Left lung (tissue), 10 donors: ENCODE measurements around the gene FNTB. TPM values are rescaled to one million over a fixed set of nuclear protein-coding genes. Genes with fewer than 3 reads are reported as not detected.
A peak's percentile ranks its signal among the peaks of the same experiment; 100 is the strongest.

Experiments used
- ATAC-seq: fragments of 200-7000 bp; cut with Tn5 transposase; one replicate; pipeline ENCODE4 v1.9.1; 2020; ENCODE audit warnings: moderate library complexity
- DNase-seq, 4 donors: peaks; one replicate each; pipeline ENCODE4 v3.0.0-alpha.2; 2013 to 2020
- H3K27ac ChIP-seq, 2 donors: fragments of 200-600 bp; sonication (generic) in 1 of 2; one replicate each; pipeline versions ENCODE4 v1.5.0 to v1.8.0; 2020 to 2021
- H3K27me3 ChIP-seq, 2 donors: fragments of 200-600 bp; sonication (generic) in 1 of 2; one replicate each; pipeline versions ENCODE4 v1.5.0 to v1.8.0; 2020 to 2021
- H3K36me3 ChIP-seq, 2 donors: fragments of 200-600 bp; sonication (generic) in 1 of 2; one replicate each; pipeline versions ENCODE4 v1.5.0 to v1.8.0; 2020 to 2021
- H3K4me1 ChIP-seq, 2 donors: fragments of 200-600 bp; one replicate each; pipeline ENCODE4 v1.8.0; 2021
- H3K4me3 ChIP-seq, 2 donors: fragments of 200-600 bp; sonication (generic) in 1 of 2; one replicate each; pipeline versions ENCODE4 v1.5.0 to v1.8.0; 2020 to 2021; ENCODE audit warnings: mild to moderate bottlenecking in 1 of 2
- H3K9me3 ChIP-seq, 2 donors: fragments of 200-600 bp; sonication (generic) in 1 of 2; one replicate each; pipeline versions ENCODE4 v1.5.0 to v1.8.0; 2020 to 2021
- CTCF ChIP-seq, 2 donors: fragments of 200-600 bp; sonication (generic) in 1 of 2; IDR thresholded peaks; one replicate each; pipeline versions ENCODE4 v1.5.0 to v1.8.0; 2021; ENCODE audit warnings: antibody characterized with exemption in 2 of 2
- intact Hi-C, 2 donors: fragments of 100-400 bp; cut with DNase I; formaldehyde crosslinking; loops; one replicate each; pipeline versions ENCODE4 v1.11.2 to v1.14.2; 2022
- polyA plus RNA-seq, 6 donors: library from polyadenylated mRNA; unstranded; fragments of 120-200 nt; gene quantifications; one replicate each; pipeline ENCODE4 v1.2.1, GENCODE V29; 2013; ENCODE audit not compliant: insufficient read length in 6 of 6
- total RNA-seq, 2 donors: library from RNA; stranded (reverse); fragmentation: NEBNext Ultra II Directional; extraction: Animal tissue kit (Norgen Biotek cat#: 25700); gene quantifications; one replicate each; pipeline ENCODE4 v1.2.1, GENCODE V29; 2021
- donor health status: DM: no; HTN: yes; CAD: no.
- donor health status: DM: no; HTN: no; CAD: no.

The FNTB gene
- total and polyA plus RNA-seq, 8 donors, result 16.6 to 32.7 (median 29.4) TPM

- no peak for DNase-seq
- TF ChIP-seq CTCF (IDR thresholded peaks at IDR 0.05), result no peak
- Histone ChIP-seq H3K9me3 (no peaks in the 10 kb centered on the region), H3K36me3 (no peaks in the 10 kb centered on the region), H3K4me3 (no peak overlapping the region), H3K27ac (no peak overlapping the region), H3K27me3 (no peaks in the 10 kb centered on the region), H3K4me1 (peaks cover 0 to 19% of the 10 kb centered on the region in 2 donors)
- no peak for ATAC-seq
- intact Hi-C loops, result no loop called here
Measured at GRCh38 chr14:64997108-64997794, 10.6 kb downstream of the FNTB start.

- Histone ChIP-seq H3K27me3 (no peaks in the 10 kb centered on the region), H3K4me1 (peaks cover 0 to 12% of the 10 kb centered on the region in 2 donors), H3K4me3 (no peak overlapping the region), H3K9me3 (no peaks in the 10 kb centered on the region), H3K27ac (no peak overlapping the region), H3K36me3 (no peaks in the 10 kb centered on the region)
- no peak for TF ChIP-seq CTCF (IDR thresholded peaks at IDR 0.05)
- ATAC-seq, result no peak
- intact Hi-C loops, result no loop called here
- no peak for DNase-seq
Measured at GRCh38 chr14:64998455-64998931, 11.8 kb downstream of the FNTB start.

DNA sequence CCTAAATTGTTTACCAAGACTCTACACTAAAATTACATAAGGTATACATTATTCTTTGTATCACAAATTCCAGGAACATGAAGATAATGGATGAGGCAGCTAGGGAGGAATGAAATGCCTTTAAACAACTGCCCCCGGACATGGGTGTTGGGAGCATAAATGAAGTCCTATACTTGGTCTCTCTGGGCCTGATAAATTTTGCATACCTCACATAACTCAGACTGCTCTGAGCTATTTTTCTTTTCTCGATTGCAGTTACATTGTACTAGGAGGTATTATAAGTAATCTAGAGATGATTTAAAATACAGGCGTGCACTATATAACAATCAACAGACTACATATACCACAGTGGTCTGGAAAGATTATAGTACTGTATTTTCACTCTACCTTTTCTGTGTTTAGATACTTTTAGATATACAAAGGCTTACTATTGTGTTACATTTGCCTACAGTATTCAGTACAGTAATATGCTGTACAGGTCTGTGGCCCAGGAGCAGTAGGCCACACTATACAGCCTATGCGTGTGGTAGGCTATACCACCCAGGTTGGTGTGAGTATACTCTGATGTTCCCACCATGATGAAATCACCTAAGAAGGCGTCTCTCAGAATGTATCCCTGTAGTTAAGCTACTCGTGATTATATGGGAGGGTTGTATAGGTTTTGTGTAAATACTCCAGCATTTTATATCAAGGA lies 14.3 kb downstream of the FNTB start:
- Histone ChIP-seq H3K36me3 (peaks cover 0 to 9% of the 10 kb centered on the region in 2 donors), H3K9me3 (no peaks in the 10 kb centered on the region), H3K27me3 (no peaks in the 10 kb centered on the region), H3K27ac (no peak overlapping the region), H3K4me3 (no peak overlapping the region), H3K4me1 (peaks cover 0 to 6% of the 10 kb centered on the region in 2 donors)
- ATAC-seq (no peak), DNase-seq (no peak)
- intact Hi-C loops, result no loop called here
- TF ChIP-seq CTCF (IDR thresholded peaks at IDR 0.05), result no peak

GRCh38 chr14:65001723-65002122 lies 15.0 kb downstream of the FNTB start:
- Histone ChIP-seq H3K27ac (no peak overlapping the region), H3K9me3 (no peaks in the 10 kb centered on the region), H3K27me3 (no peaks in the 10 kb centered on the region), H3K4me3 (no peak overlapping the region), H3K36me3 (peaks cover 0 to 14% of the 10 kb centered on the region in 2 donors), H3K4me1 (peaks cover 0 to 6% of the 10 kb centered on the region in 2 donors)
- TF ChIP-seq CTCF (IDR thresholded peaks at IDR 0.05), result no peak
- intact Hi-C loops, result no loop called here
- ATAC-seq (no peak), DNase-seq (no peak)

GRCh38 chr14:65002586-65003210 lies 16.0 kb downstream of the FNTB start:
- intact Hi-C loops, result no loop called here
- no peak for TF ChIP-seq CTCF (IDR thresholded peaks at IDR 0.05)

More at GRCh38 chr14:65002586-65003210, 16.0 kb downstream of the FNTB start:
- peak overlapping the region; percentile 27 to 30 for H3K27ac ChIP-seq
- peaks cover 0 to 14% of the 10 kb centered on the region in 2 donors for H3K36me3 ChIP-seq
- DNase-seq, result no peak
- no peak overlapping the region for H3K4me3 ChIP-seq
- no peaks in the 10 kb centered on the region for H3K9me3 ChIP-seq
- no peaks in the 10 kb centered on the region for H3K27me3 ChIP-seq
- H3K4me1 ChIP-seq, result peaks cover 0 to 6% of the 10 kb centered on the region in 2 donors
- peak; percentile 57 for ATAC-seq
